SK-N-SH treated with all-trans-retinoic acid at 6 μM for 48 hours (cell line): Measurements from ENCODE around the gene SLK.

Source experiments
- ATAC-seq: fragments of 200-7000 bp; cut with Tn5 transposase; 3 replicates; pipeline ENCODE4 v1.9.1; 2020; ENCODE audit warnings: mild to moderate bottlenecking, moderate library complexity
- ARNTL ChIP-seq: fragments of 450-650 bp; formaldehyde crosslinking; IDR thresholded peaks from 2 replicates; pipeline ENCODE4 v1.5.0; 2020; ENCODE audit warnings: low read depth, mild to moderate bottlenecking, moderate library complexity, borderline replicate concordance
- BACH2 ChIP-seq: fragments of 250-450 bp; sonication (Bioruptor Pico); IDR thresholded peaks from 2 replicates; pipeline ENCODE4 v1.9.0; 2021; ENCODE audit warnings: mild to moderate bottlenecking, borderline replicate concordance
- CSDC2 ChIP-seq: fragments of 250-450 bp; sonication (Bioruptor Pico); IDR thresholded peaks from 2 replicates; pipeline ENCODE4 v1.5.0; 2020; ENCODE audit warnings: mild to moderate bottlenecking, moderate library complexity
- CSRNP3 ChIP-seq: fragments of 250-450 bp; sonication (Bioruptor Pico); IDR thresholded peaks from 2 replicates; pipeline ENCODE4 v1.5.1; 2021; ENCODE audit warnings: mild to moderate bottlenecking, moderate library complexity
- GLIS3 ChIP-seq: fragments of 250-450 bp; sonication (Bioruptor Pico); IDR thresholded peaks from 2 replicates; pipeline ENCODE4 v1.5.0; 2020; ENCODE audit warnings: mild to moderate bottlenecking, moderate library complexity
- ISL1 ChIP-seq: fragments of 250-450 bp; sonication (Bioruptor Pico); IDR thresholded peaks from 2 replicates; pipeline ENCODE4 v2.1.2; 2022; ENCODE audit warnings: mild to moderate bottlenecking, moderate library complexity
- OSR1 ChIP-seq: fragments of 250-450 bp; sonication (Bioruptor Pico); IDR thresholded peaks from 2 replicates; pipeline ENCODE4 v1.8.0; 2022; ENCODE audit warnings: moderate library complexity, mild to moderate bottlenecking, inconsistent platforms
- PATZ1 ChIP-seq: fragments of 250-450 bp; sonication (Bioruptor Pico); IDR thresholded peaks from 2 replicates; pipeline ENCODE4 v1.8.0; 2020; ENCODE audit warnings: mild to moderate bottlenecking, moderate library complexity, borderline replicate concordance
- POU6F1 ChIP-seq: fragments of 250-450 bp; sonication (Bioruptor Pico); IDR thresholded peaks from 2 replicates; pipeline ENCODE4 v1.8.0; 2021; ENCODE audit warnings: low read depth, mild to moderate bottlenecking, moderate library complexity, borderline replicate concordance
- PPARA ChIP-seq: fragments of 250-450 bp; sonication (Bioruptor Pico); IDR thresholded peaks from 2 replicates; pipeline ENCODE4 v1.5.0; 2020; ENCODE audit warnings: mild to moderate bottlenecking, borderline replicate concordance
- RARB ChIP-seq: fragments of 250-450 bp; sonication (Bioruptor Pico); IDR thresholded peaks from 2 replicates; pipeline ENCODE4 v1.8.0; 2021; ENCODE audit warnings: mild to moderate bottlenecking, moderate library complexity
- SNAI2 ChIP-seq: fragments of 250-450 bp; sonication (Bioruptor Pico); IDR thresholded peaks from 2 replicates; pipeline ENCODE4 v1.5.0; 2020; ENCODE audit warnings: mild to moderate bottlenecking, moderate library complexity
- TCF4 ChIP-seq: fragments of 250-450 bp; sonication (Bioruptor Pico); IDR thresholded peaks from 2 replicates; pipeline ENCODE4 v1.8.0; 2021; ENCODE audit warnings: mild to moderate bottlenecking, moderate library complexity, borderline replicate concordance
- TOX ChIP-seq: fragments of 250-450 bp; sonication (Bioruptor Pico); IDR thresholded peaks from 2 replicates; pipeline ENCODE4 v1.8.0; 2021; ENCODE audit warnings: mild to moderate bottlenecking, moderate library complexity, borderline replicate concordance
- TSHZ2 ChIP-seq: fragments of 250-450 bp; sonication (Bioruptor Pico); IDR thresholded peaks from 2 replicates; pipeline ENCODE4 v1.5.0; 2020; ENCODE audit warnings: mild to moderate bottlenecking, moderate library complexity
- ZC3H10 ChIP-seq: fragments of 250-450 bp; sonication (Bioruptor Pico); IDR thresholded peaks from 2 replicates; pipeline ENCODE4 v1.5.1; 2021; ENCODE audit warnings: mild to moderate bottlenecking, moderate library complexity
- ZFP3 ChIP-seq: fragments of 250-450 bp; sonication (Bioruptor Pico); IDR thresholded peaks from 2 replicates; pipeline ENCODE4 v1.5.0; 2020; ENCODE audit warnings: mild to moderate bottlenecking, moderate library complexity
- ZFP30 ChIP-seq: fragments of 450-650 bp; formaldehyde crosslinking; IDR thresholded peaks from 2 replicates; pipeline ENCODE4 v1.5.0; 2022; ENCODE audit warnings: mild to moderate bottlenecking, moderate library complexity
- ZNF565 ChIP-seq: fragments of 450-650 bp; formaldehyde crosslinking; conservative IDR thresholded peaks from 2 replicates; pipeline ENCODE4 v1.5.0; 2020; ENCODE audit warnings: low read depth, mild to moderate bottlenecking, moderate library complexity
- ZNF70 ChIP-seq: fragments of 450-650 bp; formaldehyde crosslinking; IDR thresholded peaks from 2 replicates; pipeline ENCODE4 v1.5.0; 2020; ENCODE audit warnings: mild to moderate bottlenecking, moderate library complexity
- ZNF8 ChIP-seq: fragments of 450-650 bp; formaldehyde crosslinking; IDR thresholded peaks from 2 replicates; pipeline ENCODE4 v1.5.0; 2020; ENCODE audit warnings: mild to moderate bottlenecking, moderate library complexity

The SLK gene

GRCh38 chr10:103990121-103990520 lies 23.2 kb downstream of the SLK start (continued):
- no peak for TF ChIP-seq TSHZ2 (CRISPR knock-in tag)
- no peak for TF ChIP-seq GLIS3 (CRISPR knock-in tag)
- TF ChIP-seq POU6F1 (CRISPR knock-in tag) = no peak
- TF ChIP-seq ZNF8 (CRISPR knock-in tag) = no peak

GRCh38 chr10:103990531-103990930 lies 23.6 kb downstream of the SLK start:
- TF ChIP-seq ISL1 (CRISPR knock-in tag) = no peak
- TF ChIP-seq GLIS3 (CRISPR knock-in tag) = no peak
- TF ChIP-seq TOX = no peak
- TF ChIP-seq PPARA (CRISPR knock-in tag) = no peak
- TF ChIP-seq ZFP3 (CRISPR knock-in tag) = no peak
- TF ChIP-seq TSHZ2 (CRISPR knock-in tag) = no peak
- TF ChIP-seq ARNTL = no peak
- no peak for TF ChIP-seq ZNF8 (CRISPR knock-in tag)
- no peak for TF ChIP-seq TCF4 (CRISPR knock-in tag)
- TF ChIP-seq CSDC2 = no peak
- TF ChIP-seq ZNF565 (CRISPR knock-in tag) = no peak
- no peak for ATAC-seq

GRCh38 chr10:103991393-103992128 lies 24.6 kb downstream of the SLK start:
- TF ChIP-seq ARNTL (no peak), ZNF70 (no peak), ZFP3 (CRISPR knock-in tag) (no peak), PPARA (CRISPR knock-in tag) (no peak), RARB (no peak), ZNF565 (CRISPR knock-in tag) (no peak)
- no peak for ATAC-seq

- TF ChIP-seq ZNF70 (no peak), RARB (no peak), ZNF8 (CRISPR knock-in tag) (no peak), POU6F1 (CRISPR knock-in tag) (no peak), PATZ1 (CRISPR knock-in tag) (no peak), OSR1 (CRISPR knock-in tag) (no peak), ARNTL (no peak), CSRNP3 (CRISPR knock-in tag) (no peak), TOX (no peak), PPARA (CRISPR knock-in tag) (no peak), BACH2 (CRISPR knock-in tag) (no peak), ZFP30 (CRISPR knock-in tag) (no peak), CSDC2 (no peak), SNAI2 (CRISPR knock-in tag) (no peak), ZC3H10 (CRISPR knock-in tag) (no peak), ZNF565 (CRISPR knock-in tag) (no peak)
- TF ChIP-seq, all 23 proteins: peak for 0
- ATAC-seq = no peak
Observed at GRCh38 chr10:103995134-103995533, 28.2 kb downstream of the SLK start.
